ENCODE results near the gene AK8. TPM values are rescaled to one million over a fixed set of nuclear protein-coding genes. Genes with fewer than 3 reads are reported as not detected.
A peak's percentile ranks its signal among the peaks of the same experiment; 100 is the strongest.

Gene AK8
- total and polyA plus RNA-seq, 12 donors = 0.09 to 1.0 (median 0.21) TPM; not detected in 6

GRCh38 chr9:132894862-132895835 lies 17.1 kb upstream of the AK8 start:
- WGBS, 2 donors = 78 to 82% methylated on average over 9 of the region's 9 CpGs
- Histone ChIP-seq H3K4me3 (no peak overlapping the region), H3K27ac (no peak overlapping the region), H3K4me1 (peaks cover 0 to 16% (median 8%) of the 10 kb centered on the region in 9 donors), H3K36me3 (peaks cover 0 to 100% (median 46%) of the 10 kb centered on the region in 9 donors), H3K9me3 (no peaks in the 10 kb centered on the region), H3K27me3 (no peaks in the 10 kb centered on the region)
- DNase-seq (no peak), ATAC-seq (no peak)
- intact Hi-C loops (cut with DNase I) = no loop called here
- TF ChIP-seq CTCF (IDR thresholded peaks at IDR 0.05) = no peak

- Histone ChIP-seq H3K27me3 (no peaks in the 10 kb centered on the region), H3K4me1 (peaks cover 0 to 16% (median 8%) of the 10 kb centered on the region in 9 donors), H3K9me3 (no peaks in the 10 kb centered on the region), H3K27ac (no peak overlapping the region), H3K4me3 (no peak overlapping the region), H3K36me3 (peaks cover 0 to 97% (median 40%) of the 10 kb centered on the region in 9 donors)
- WGBS, 2 donors = 86 to 89% methylated on average over 5 of the region's 5 CpGs
- ATAC-seq (no peak), DNase-seq (no peak)
- intact Hi-C loops (cut with DNase I) = no loop called here
- no peak for TF ChIP-seq CTCF (IDR thresholded peaks at IDR 0.05)
Measured at GRCh38 chr9:132894346-132894745, 16.3 kb upstream of the AK8 start.

GRCh38 chr9:132892400-132892799 lies 14.3 kb upstream of the AK8 start:
- no peak for DNase-seq
- Histone ChIP-seq H3K4me3 (no peak overlapping the region), H3K9me3 (no peaks in the 10 kb centered on the region), H3K27ac (no peak overlapping the region), H3K27me3 (no peaks in the 10 kb centered on the region), H3K36me3 (peaks cover 0 to 97% (median 26%) of the 10 kb centered on the region in 9 donors), H3K4me1 (peaks cover 0 to 16% (median 8%) of the 10 kb centered on the region in 9 donors)
- no peak for TF ChIP-seq CTCF (IDR thresholded peaks at IDR 0.05)
- ATAC-seq = no peak
- intact Hi-C loops (cut with DNase I) = no loop called here
- 74 to 79% methylated on average over 9 of the region's 9 CpGs for WGBS, 2 donors

GRCh38 chr9:132888151-132888550 lies 10.1 kb upstream of the AK8 start:
- DNase-seq = no peak
- ATAC-seq = peak in 1 of 8 donors; percentile 10
- no peak for TF ChIP-seq CTCF (IDR thresholded peaks at IDR 0.05)
- Histone ChIP-seq H3K27me3 (no peaks in the 10 kb centered on the region), H3K27ac (no peak overlapping the region), H3K4me1 (no peaks in the 10 kb centered on the region), H3K36me3 (peaks cover 0 to 82% (median 0%) of the 10 kb centered on the region in 9 donors), H3K4me3 (no peak overlapping the region), H3K9me3 (no peaks in the 10 kb centered on the region)
- intact Hi-C loops (cut with DNase I) = no loop called here
- 97% methylated on average over 18 of the region's 18 CpGs for WGBS, 2 donors
